Hepatocyte (in vitro differentiated cells): ENCODE measurements around the gene NUMB. TPM values are rescaled to one million over a fixed set of nuclear protein-coding genes. Genes with fewer than 3 reads are reported as not detected.

Source experiments
- DNase-seq: peaks from one replicate; pipeline ENCODE4 v3.0.0-alpha.2; 2016; ENCODE audit warnings: low spot score
- H2AFZ ChIP-seq: fragments of 200-600 bp; sonication (generic); 2 replicates; pipeline ENCODE4 v1.6.0; 2016; ENCODE audit warnings: antibody characterized with exemption, mild to moderate bottlenecking
- H3K27ac ChIP-seq: fragments of 200-600 bp; sonication (generic); 2 replicates; pipeline ENCODE4 v1.5.1; 2016; ENCODE audit warnings: mild to moderate bottlenecking
- H3K27me3 ChIP-seq: fragments of 200-600 bp; sonication (generic); 2 replicates; pipeline ENCODE4 v1.6.1; 2016
- H3K36me3 ChIP-seq: fragments of 200-600 bp; sonication (generic); replicated peaks from 2 replicates; pipeline ENCODE4 v1.5.1; 2016; ENCODE audit warnings: low read depth; ENCODE audit not compliant: insufficient read depth
- H3K4me1 ChIP-seq: fragments of 200-600 bp; sonication (generic); 2 replicates; pipeline ENCODE4 v1.5.1; 2016; ENCODE audit warnings: mild to moderate bottlenecking, moderate library complexity; ENCODE audit not compliant: insufficient read depth
- H3K4me2 ChIP-seq: fragments of 200-600 bp; sonication (generic); 2 replicates; pipeline ENCODE4 v1.6.0; 2016
- H3K4me3 ChIP-seq: fragments of 200-600 bp; sonication (generic); 2 replicates; pipeline ENCODE4 v1.5.1; 2016; ENCODE audit warnings: mild to moderate bottlenecking
- H3K79me2 ChIP-seq: fragments of 200-600 bp; sonication (generic); 2 replicates; pipeline ENCODE4 v1.6.0; 2017; ENCODE audit warnings: mild to moderate bottlenecking
- H3K9me2 ChIP-seq: fragments of 200-600 bp; sonication (generic); replicated peaks from 2 replicates; pipeline ENCODE4 v1.6.0; 2017; ENCODE audit warnings: mild to moderate bottlenecking; ENCODE audit not compliant: insufficient read depth
- H3K9me3 ChIP-seq: fragments of 200-600 bp; sonication (generic); 2 replicates; pipeline ENCODE4 v1.5.1; 2016; ENCODE audit warnings: low read depth, mild to moderate bottlenecking
- H4K20me1 ChIP-seq: fragments of 200-600 bp; sonication (generic); 2 replicates; pipeline ENCODE4 v1.6.0; 2016; ENCODE audit warnings: mild to moderate bottlenecking; ENCODE audit not compliant: insufficient read depth, poor library complexity, severe bottlenecking
- EZH2 ChIP-seq: fragments of 200-600 bp; sonication (generic); IDR thresholded peaks from 2 replicates; pipeline ENCODE4 v1.6.1; 2016; ENCODE audit warnings: antibody characterized with exemption, mild to moderate bottlenecking, borderline replicate concordance
- EZH2phosphoT487 ChIP-seq: fragments of 200-600 bp; sonication (generic); IDR thresholded peaks from one replicate; pipeline ENCODE4 v1.6.1; 2018; ENCODE audit warnings: antibody characterized with exemption, mild to moderate bottlenecking, low read depth, moderate library complexity; ENCODE audit not compliant: unreplicated experiment, severe bottlenecking
- WGBS: methylation state at CpG from one replicate; pipeline ENCODE4 v1.1.6; 2016; ENCODE audit warnings: low lambda C conversion rate; ENCODE audit errors: missing lambda C conversion rate; 5-methylcytosine and 5-hydroxymethylcytosine counted together
- polyA plus RNA-seq: library from polyadenylated mRNA; unstranded; fragments of >200 nt; fragmentation: Nextera tagmentation; extraction: Ambion mirVana; gene quantifications from 2 replicates; pipeline ENCODE4 v1.2.1, GENCODE V29; 2016
- total RNA-seq: library from RNA; depleted of rRNA; stranded (reverse); fragments of >200 nt; gene quantifications from 2 replicates; pipeline ENCODE4 v1.2.3, GENCODE V29; 2014
- TF ChIP-seq, protein P1 (sequence below): fragments of 200-600 bp; sonication (generic); IDR thresholded peaks from 2 replicates; pipeline ENCODE4 v1.5.1; 2016; ENCODE audit warnings: antibody characterized with exemption, mild to moderate bottlenecking; ENCODE audit not compliant: poor library complexity

The NUMB gene
- total RNA-seq (35.3 and 38.5 TPM in 2 replicates), polyA plus RNA-seq (44.0 and 45.8 TPM in 2 replicates)

DNA sequence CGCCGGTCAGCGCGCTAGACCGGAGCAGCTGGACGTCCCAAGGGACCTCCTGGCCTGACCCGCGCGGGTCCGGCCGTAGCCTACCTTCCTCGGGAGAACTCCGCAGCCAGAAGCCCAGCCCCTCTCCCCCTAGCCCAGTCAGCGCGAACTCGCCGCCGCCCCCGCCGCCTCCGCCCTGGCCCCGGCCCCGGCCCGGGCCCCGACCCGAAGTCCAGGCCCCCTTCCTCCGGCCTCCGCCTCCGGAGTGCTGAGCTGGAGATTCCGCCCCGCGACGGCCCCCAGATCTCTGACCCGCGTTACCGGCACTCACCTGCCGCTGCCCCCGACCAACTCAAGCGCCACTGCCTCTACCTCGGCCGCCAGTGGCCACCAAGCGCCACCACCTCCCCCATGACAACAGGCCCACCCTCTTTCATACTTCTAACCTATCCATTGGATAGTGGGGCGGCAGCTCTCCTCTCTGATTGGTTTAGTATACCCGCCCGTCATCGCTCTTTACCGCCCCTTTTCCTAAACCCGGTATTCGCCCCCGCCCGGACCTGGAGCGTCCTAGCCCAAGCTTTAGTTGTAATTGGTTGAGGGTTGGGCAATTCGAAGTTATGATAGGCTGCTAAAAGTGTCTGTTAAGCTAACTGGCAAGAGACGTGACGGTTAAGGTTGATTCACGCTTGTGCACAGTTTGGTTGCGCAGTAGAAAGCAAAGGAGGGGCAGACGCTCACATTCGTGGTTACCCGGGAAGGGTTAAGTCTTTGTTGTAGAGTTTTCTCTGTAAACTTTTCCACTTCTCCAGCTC is at the start of gene NUMB:
TSS of gene NUMB (minus strand) at position 364 of the 794 bp plus-strand sequence. CDS start 102,795 bp downstream, outside the sequence.
- DNase-seq: peak; percentile 99
- Histone ChIP-seq H3K27ac (peak within 1 kb of the TSS; percentile 77), H3K9me2 (no peaks in the 10 kb centered on the region), H3K36me3 (no peaks in the 10 kb centered on the region), H3K79me2 (peaks cover 45% of the 10 kb centered on the region), H3K4me2 (peak within 1 kb of the TSS; percentile 89), H2AFZ (peak within 1 kb of the TSS; percentile 46), H3K4me1 (peaks cover 35% of the 10 kb centered on the region), H3K27me3 (no peaks in the 10 kb centered on the region), H3K9me3 (no peaks in the 10 kb centered on the region), H4K20me1 (peaks cover 31% of the 10 kb centered on the region), H3K4me3 (peak within 1 kb of the TSS; percentile 74)
- TF ChIP-seq EZH2: no peak
- no peak for TF ChIP-seq EZH2phosphoT487
- TF ChIP-seq, protein P1, sequence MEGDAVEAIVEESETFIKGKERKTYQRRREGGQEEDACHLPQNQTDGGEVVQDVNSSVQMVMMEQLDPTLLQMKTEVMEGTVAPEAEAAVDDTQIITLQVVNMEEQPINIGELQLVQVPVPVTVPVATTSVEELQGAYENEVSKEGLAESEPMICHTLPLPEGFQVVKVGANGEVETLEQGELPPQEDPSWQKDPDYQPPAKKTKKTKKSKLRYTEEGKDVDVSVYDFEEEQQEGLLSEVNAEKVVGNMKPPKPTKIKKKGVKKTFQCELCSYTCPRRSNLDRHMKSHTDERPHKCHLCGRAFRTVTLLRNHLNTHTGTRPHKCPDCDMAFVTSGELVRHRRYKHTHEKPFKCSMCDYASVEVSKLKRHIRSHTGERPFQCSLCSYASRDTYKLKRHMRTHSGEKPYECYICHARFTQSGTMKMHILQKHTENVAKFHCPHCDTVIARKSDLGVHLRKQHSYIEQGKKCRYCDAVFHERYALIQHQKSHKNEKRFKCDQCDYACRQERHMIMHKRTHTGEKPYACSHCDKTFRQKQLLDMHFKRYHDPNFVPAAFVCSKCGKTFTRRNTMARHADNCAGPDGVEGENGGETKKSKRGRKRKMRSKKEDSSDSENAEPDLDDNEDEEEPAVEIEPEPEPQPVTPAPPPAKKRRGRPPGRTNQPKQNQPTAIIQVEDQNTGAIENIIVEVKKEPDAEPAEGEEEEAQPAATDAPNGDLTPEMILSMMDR: no peak
- 1% methylated on average over 48 of the region's 60 CpGs for WGBS

DNA sequence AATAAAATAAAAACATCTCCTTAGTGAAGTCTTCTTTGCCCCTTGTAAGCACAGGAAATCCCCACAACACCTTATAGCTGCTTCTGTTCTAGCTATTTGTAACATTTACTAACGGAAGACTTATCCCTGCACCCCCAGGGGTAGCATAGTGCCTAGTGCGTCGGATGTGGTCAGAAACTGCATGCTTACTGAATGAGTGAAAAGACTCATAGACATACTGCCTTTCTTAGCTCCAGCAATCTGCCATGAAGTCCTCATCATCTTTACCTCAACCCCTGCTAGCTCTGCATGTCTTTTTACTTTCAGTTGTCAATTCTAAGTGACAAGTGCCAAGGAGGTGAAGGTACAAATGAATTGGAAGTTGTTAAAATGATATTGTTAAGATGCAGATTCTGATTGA is 45.3 kb upstream of the NUMB start:
- no peak overlapping the region for H2AFZ ChIP-seq
- H3K27ac ChIP-seq: no peak overlapping the region
- H3K36me3 ChIP-seq: no peaks in the 10 kb centered on the region
- no peaks in the 10 kb centered on the region for H3K9me3 ChIP-seq
- H3K27me3 ChIP-seq: no peaks in the 10 kb centered on the region
- 90% methylated on average over 3 of the region's 3 CpGs for WGBS
- H3K4me1 ChIP-seq: no peaks in the 10 kb centered on the region
- no peaks in the 10 kb centered on the region for H4K20me1 ChIP-seq
- no peaks in the 10 kb centered on the region for H3K79me2 ChIP-seq
- no peak overlapping the region for H3K4me2 ChIP-seq
- no peak for DNase-seq
- H3K9me2 ChIP-seq: no peaks in the 10 kb centered on the region
- no peak for TF ChIP-seq EZH2
- TF ChIP-seq, protein P1: no peak
- TF ChIP-seq EZH2phosphoT487: no peak
- no peak overlapping the region for H3K4me3 ChIP-seq

DNA sequence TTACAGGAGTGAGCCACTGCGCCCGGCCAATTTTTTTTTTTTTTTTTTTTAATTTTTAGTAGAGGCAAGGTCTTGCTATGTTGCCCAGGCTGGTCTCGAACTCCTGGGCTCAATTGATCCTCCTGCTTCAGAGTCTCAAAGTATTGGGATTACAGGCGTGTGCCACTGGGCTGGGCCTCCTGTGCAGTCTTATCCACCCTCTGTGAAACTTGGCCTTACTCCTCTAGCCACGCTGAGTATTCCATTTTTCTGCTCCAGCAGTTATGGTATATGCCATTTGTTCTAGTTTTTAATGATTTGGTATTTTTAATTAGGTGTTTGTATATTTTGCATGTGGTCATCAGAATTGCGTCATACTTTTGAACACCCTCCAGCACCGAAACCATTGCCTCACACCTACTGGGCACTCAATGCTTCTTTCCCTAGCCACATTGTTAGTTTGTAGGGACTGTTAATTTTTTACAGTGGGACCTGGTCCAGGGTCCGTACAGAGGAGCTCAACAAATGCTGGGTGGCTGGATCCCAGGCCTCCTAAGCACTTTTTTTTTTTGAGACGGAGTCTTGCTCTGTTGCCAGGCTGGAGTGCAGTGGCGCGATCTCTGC is 43.8 kb upstream of the NUMB start:
- Histone ChIP-seq H3K27me3 (no peaks in the 10 kb centered on the region), H3K9me2 (no peaks in the 10 kb centered on the region), H4K20me1 (no peaks in the 10 kb centered on the region), H3K79me2 (no peaks in the 10 kb centered on the region), H3K4me1 (no peaks in the 10 kb centered on the region), H3K4me2 (no peak overlapping the region), H3K4me3 (no peak overlapping the region), H3K36me3 (no peaks in the 10 kb centered on the region), H2AFZ (no peak overlapping the region), H3K27ac (no peak overlapping the region), H3K9me3 (no peaks in the 10 kb centered on the region)
- WGBS: 92% methylated on average over 11 of the region's 11 CpGs
- TF ChIP-seq, protein P1: no peak
- TF ChIP-seq EZH2: no peak
- TF ChIP-seq EZH2phosphoT487: no peak
- no peak for DNase-seq
